ENCODE measurements around the gene ARL15. TPM values are rescaled to one million over a fixed set of nuclear protein-coding genes. Genes with fewer than 3 reads are reported as not detected.
"Not testable (repeated sequence)": the region's sequence is repeated elsewhere in the genome, so short reads cannot be mapped to it uniquely, and the experiment has no call there.

The ARL15 gene
- polyA plus RNA-seq, 4 donors, result 26.6 to 34.4 (median 32.2) TPM

GRCh38 chr5:54001976-54002775 is 308.2 kb downstream of the ARL15 start:
- no peak for DNase-seq (ENCODE audit: low read depth in 4 of 4, low spot score in 2 of 4)

GRCh38 chr5:54000011-54000410 is 310.4 kb downstream of the ARL15 start:
- DNase-seq (ENCODE audit: low read depth in 4 of 4, low spot score in 2 of 4), result no peak

GRCh38 chr5:53997736-53998627 is 312.4 kb downstream of the ARL15 start:
- DNase-seq (ENCODE audit: low read depth in 4 of 4, low spot score in 2 of 4), result no peak

GRCh38 chr5:53996008-53996407 is 314.4 kb downstream of the ARL15 start:
- no peak for DNase-seq (ENCODE audit: low read depth in 4 of 4, low spot score in 2 of 4)

GRCh38 chr5:53994148-53994547 is 316.2 kb downstream of the ARL15 start:
- DNase-seq (ENCODE audit: low read depth in 4 of 4, low spot score in 2 of 4), result no peak

GRCh38 chr5:53991942-53992341 is 318.4 kb downstream of the ARL15 start:
- no peak for DNase-seq (ENCODE audit: low read depth in 4 of 4, low spot score in 2 of 4)

GRCh38 chr5:53987101-53987500 is 323.3 kb downstream of the ARL15 start:
- no peak for DNase-seq (ENCODE audit: low read depth in 4 of 4, low spot score in 2 of 4)

- no peak for DNase-seq (ENCODE audit: low read depth in 4 of 4, low spot score in 2 of 4)
Observed at GRCh38 chr5:53985796-53986195, 324.6 kb downstream of the ARL15 start.

- no peak for DNase-seq (ENCODE audit: low read depth in 4 of 4, low spot score in 2 of 4)
Observed at GRCh38 chr5:53984971-53985370, 325.4 kb downstream of the ARL15 start.

GRCh38 chr5:53983568-53984460 is 326.6 kb downstream of the ARL15 start:
- DNase-seq (ENCODE audit: low read depth in 4 of 4, low spot score in 2 of 4), result no peak

GRCh38 chr5:53982319-53982718 is 328.1 kb downstream of the ARL15 start:
- not testable (repeated sequence) for DNase-seq (ENCODE audit: low read depth in 4 of 4, low spot score in 2 of 4)

- no peak for DNase-seq (ENCODE audit: low read depth in 4 of 4, low spot score in 2 of 4)
Observed at GRCh38 chr5:53980061-53980460, 330.3 kb downstream of the ARL15 start.

- DNase-seq (ENCODE audit: low read depth in 4 of 4, low spot score in 2 of 4), result no peak
Observed at GRCh38 chr5:53974021-53974420, 336.4 kb downstream of the ARL15 start.

- no peak for DNase-seq (ENCODE audit: low read depth in 4 of 4, low spot score in 2 of 4)
Observed at GRCh38 chr5:53972314-53972713, 338.1 kb downstream of the ARL15 start.

GRCh38 chr5:53971551-53971950 is 338.8 kb downstream of the ARL15 start:
- DNase-seq (ENCODE audit: low read depth in 4 of 4, low spot score in 2 of 4), result no peak

- no peak for DNase-seq (ENCODE audit: low read depth in 4 of 4, low spot score in 2 of 4)
Observed at GRCh38 chr5:53971131-53971530, 339.2 kb downstream of the ARL15 start.

GRCh38 chr5:53970475-53970874 is 339.9 kb downstream of the ARL15 start:
- no peak for DNase-seq (ENCODE audit: low read depth in 4 of 4, low spot score in 2 of 4)

- no peak for DNase-seq (ENCODE audit: low read depth in 4 of 4, low spot score in 2 of 4)
Observed at GRCh38 chr5:53969176-53969730, 341.1 kb downstream of the ARL15 start.

GRCh38 chr5:53965459-53965858 is 344.9 kb downstream of the ARL15 start:
- no peak for DNase-seq (ENCODE audit: low read depth in 4 of 4, low spot score in 2 of 4)

GRCh38 chr5:53963958-53964357 is 346.4 kb downstream of the ARL15 start:
- no peak for DNase-seq (ENCODE audit: low read depth in 4 of 4, low spot score in 2 of 4)
